Tibial nerve (tissue), 4 donors: ENCODE measurements around the gene FAF2.

Experiments
- EP300 ChIP-seq, 2 donors: sonication (generic); formaldehyde crosslinking; IDR thresholded peaks; one replicate each; pipeline ENCODE4 v1.6.1; 2017; ENCODE audit warnings: antibody characterized with exemption in 2 of 2, mild to moderate bottlenecking in 1 of 2
- POLR2A ChIP-seq, 2 donors: fragments of 450-650 bp; IDR thresholded peaks; one replicate each; pipeline ENCODE4 v1.6.1; 2017; ENCODE audit warnings: antibody characterized with exemption in 2 of 2, mild to moderate bottlenecking in 2 of 2, moderate library complexity in 2 of 2
- TF ChIP-seq, protein P1 (sequence below), 5 experiments: fragments of 200-600 bp in 3 of 5; fragments of 450-650 bp in 2 of 5; sonication (generic) in 3 of 5; IDR thresholded peaks; one replicate each; pipeline ENCODE4 v1.5.1; 2016 to 2019; ENCODE audit warnings: antibody characterized with exemption in 5 of 5, mild to moderate bottlenecking in 3 of 5, moderate library complexity in 2 of 5

- TF ChIP-seq POLR2A (IDR thresholded peaks at IDR 0.05): no peak
- no peak for TF ChIP-seq EP300 (IDR thresholded peaks at IDR 0.05)
- TF ChIP-seq, protein P1, sequence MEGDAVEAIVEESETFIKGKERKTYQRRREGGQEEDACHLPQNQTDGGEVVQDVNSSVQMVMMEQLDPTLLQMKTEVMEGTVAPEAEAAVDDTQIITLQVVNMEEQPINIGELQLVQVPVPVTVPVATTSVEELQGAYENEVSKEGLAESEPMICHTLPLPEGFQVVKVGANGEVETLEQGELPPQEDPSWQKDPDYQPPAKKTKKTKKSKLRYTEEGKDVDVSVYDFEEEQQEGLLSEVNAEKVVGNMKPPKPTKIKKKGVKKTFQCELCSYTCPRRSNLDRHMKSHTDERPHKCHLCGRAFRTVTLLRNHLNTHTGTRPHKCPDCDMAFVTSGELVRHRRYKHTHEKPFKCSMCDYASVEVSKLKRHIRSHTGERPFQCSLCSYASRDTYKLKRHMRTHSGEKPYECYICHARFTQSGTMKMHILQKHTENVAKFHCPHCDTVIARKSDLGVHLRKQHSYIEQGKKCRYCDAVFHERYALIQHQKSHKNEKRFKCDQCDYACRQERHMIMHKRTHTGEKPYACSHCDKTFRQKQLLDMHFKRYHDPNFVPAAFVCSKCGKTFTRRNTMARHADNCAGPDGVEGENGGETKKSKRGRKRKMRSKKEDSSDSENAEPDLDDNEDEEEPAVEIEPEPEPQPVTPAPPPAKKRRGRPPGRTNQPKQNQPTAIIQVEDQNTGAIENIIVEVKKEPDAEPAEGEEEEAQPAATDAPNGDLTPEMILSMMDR (IDR thresholded peaks at IDR 0.05): no peak
Measured at GRCh38 chr5:176552332-176552869, 104.2 kb downstream of the FAF2 start.
